Measurements from ENCODE around the gene AKT3.

The AKT3 gene

DNA sequence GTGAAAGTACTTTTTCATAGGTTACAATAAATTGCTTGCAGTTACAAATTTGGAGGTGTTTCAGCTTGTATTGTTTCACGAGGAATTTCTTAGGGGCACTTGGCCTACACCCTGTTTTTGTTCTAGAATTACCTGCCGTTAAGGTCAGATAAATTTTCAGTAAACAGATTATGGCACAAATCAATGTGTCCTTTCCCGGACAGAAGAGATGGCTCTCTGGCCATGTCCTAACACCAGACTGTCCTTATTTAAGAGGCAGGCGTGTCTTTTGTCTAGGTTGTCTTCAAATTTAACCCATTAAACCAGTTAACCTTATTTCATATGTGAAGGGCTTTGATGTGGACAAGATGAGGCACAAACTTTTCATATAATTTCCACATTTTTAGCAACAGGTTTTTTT is 350.8 kb downstream of the AKT3 start:
- peaks cover 5% of the 10 kb centered on the region for H3K4me1 ChIP-seq (ENCODE audit: control insufficient read depth, insufficient read depth, low read length)
- no peaks in the 10 kb centered on the region for H3K9me3 ChIP-seq (ENCODE audit: control insufficient read depth, insufficient read depth, low read length)
- no peak overlapping the region for H3K4me3 ChIP-seq (ENCODE audit: low read depth, low read length)
- H3K9ac ChIP-seq (ENCODE audit: low read depth, low read length) = no peak overlapping the region
- no peaks in the 10 kb centered on the region for H3K27me3 ChIP-seq (ENCODE audit: control insufficient read depth, insufficient read depth, low read length)
- H3K36me3 ChIP-seq (ENCODE audit: control insufficient read depth, insufficient read depth, low read length) = no peaks in the 10 kb centered on the region

DNA sequence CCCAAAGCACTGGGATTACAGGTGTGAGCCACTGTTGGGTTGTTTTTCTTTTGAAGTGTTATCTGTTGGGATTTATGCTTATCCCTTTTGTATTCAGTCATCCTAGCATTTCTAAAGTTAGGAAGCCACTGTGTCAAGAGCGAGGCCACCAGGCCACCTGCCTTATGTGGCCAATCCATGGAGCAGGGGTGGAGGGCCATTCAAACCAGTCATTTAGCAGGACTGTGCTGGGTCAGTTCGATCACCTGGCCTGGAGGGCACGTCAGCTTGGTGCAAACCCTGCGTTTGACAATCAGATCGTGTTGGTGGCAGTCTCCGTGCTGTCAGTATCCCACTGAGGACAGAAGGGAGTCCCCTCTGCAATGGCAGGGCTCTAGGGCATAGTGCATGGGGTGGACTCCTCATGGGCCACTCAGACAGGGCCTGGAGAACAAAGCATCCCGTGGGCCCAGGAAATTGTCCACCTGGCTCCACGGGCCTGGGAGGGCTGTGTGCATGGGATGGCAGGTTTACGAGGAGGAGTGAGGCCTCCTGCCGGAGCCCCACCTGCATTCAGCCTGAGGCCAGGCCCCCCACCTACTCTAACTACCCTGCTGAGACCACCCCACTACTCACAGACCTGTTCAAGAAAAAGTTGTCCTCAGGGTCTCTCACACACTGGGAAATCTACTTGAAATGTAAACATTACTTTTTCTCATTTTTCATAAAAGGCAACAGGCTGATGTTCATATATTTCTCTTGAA is 351.9 kb downstream of the AKT3 start:
- Histone ChIP-seq H3K27me3 (ENCODE audit: control insufficient read depth, insufficient read depth, low read length) (no peaks in the 10 kb centered on the region), H3K9ac (ENCODE audit: low read depth, low read length) (no peak overlapping the region), H3K4me1 (ENCODE audit: control insufficient read depth, insufficient read depth, low read length) (peaks cover 5% of the 10 kb centered on the region), H3K4me3 (ENCODE audit: low read depth, low read length) (no peak overlapping the region), H3K36me3 (ENCODE audit: control insufficient read depth, insufficient read depth, low read length) (no peaks in the 10 kb centered on the region), H3K9me3 (ENCODE audit: control insufficient read depth, insufficient read depth, low read length) (no peaks in the 10 kb centered on the region)

DNA sequence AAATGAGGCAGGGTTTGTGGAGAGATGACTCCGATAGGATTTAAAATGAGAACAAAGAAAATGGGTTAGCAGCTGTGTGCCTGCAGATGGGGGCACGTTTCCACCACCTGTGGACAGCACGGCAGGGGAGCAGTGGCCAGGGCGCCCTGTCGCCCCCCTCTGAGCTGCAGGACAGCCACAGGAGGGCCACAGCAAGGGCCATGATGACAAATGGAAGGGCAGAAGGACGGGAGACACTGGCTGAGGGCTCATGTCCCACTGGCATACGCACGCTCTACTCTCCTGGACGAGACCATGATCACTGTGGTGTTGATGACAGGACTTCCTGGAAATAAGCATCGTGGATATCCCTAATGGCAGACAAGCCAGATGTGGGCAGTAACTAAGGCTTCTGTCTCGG is 353.2 kb downstream of the AKT3 start:
- H3K4me1 ChIP-seq (ENCODE audit: control insufficient read depth, insufficient read depth, low read length) = peaks cover 7% of the 10 kb centered on the region
- H3K36me3 ChIP-seq (ENCODE audit: control insufficient read depth, insufficient read depth, low read length) = no peaks in the 10 kb centered on the region
- no peak overlapping the region for H3K9ac ChIP-seq (ENCODE audit: low read depth, low read length)
- H3K4me3 ChIP-seq (ENCODE audit: low read depth, low read length) = no peak overlapping the region
- H3K27me3 ChIP-seq (ENCODE audit: control insufficient read depth, insufficient read depth, low read length) = no peaks in the 10 kb centered on the region
- H3K9me3 ChIP-seq (ENCODE audit: control insufficient read depth, insufficient read depth, low read length) = no peaks in the 10 kb centered on the region

DNA sequence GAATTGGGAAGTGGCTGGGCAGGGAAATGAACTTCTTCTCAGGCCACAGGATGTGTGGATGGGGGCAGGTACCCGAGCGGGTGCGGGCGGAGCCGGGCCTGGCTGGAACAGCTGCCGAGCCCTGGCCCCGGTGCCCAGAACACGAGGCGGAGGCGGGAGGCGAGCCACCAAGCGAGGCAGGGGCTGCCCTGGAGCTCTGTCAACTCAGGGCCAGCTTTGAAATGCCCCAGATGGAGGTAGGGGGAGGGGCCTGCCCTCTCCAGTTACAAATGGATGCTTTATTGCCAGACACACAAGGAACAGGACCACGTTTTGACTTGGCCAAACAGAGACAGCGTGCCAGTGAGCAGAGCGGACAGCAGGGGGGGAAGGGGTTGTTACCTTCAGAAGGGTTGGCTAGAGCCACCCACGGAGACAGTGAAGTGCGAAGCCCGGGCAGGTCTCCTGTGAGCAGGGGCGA is 353.8 kb downstream of the AKT3 start:
- H3K4me3 ChIP-seq (ENCODE audit: low read depth, low read length) = no peak overlapping the region
- no peaks in the 10 kb centered on the region for H3K9me3 ChIP-seq (ENCODE audit: control insufficient read depth, insufficient read depth, low read length)
- H3K27me3 ChIP-seq (ENCODE audit: control insufficient read depth, insufficient read depth, low read length) = no peaks in the 10 kb centered on the region
- H3K9ac ChIP-seq (ENCODE audit: low read depth, low read length) = no peak overlapping the region
- peaks cover 11% of the 10 kb centered on the region for H3K4me1 ChIP-seq (ENCODE audit: control insufficient read depth, insufficient read depth, low read length)
- H3K36me3 ChIP-seq (ENCODE audit: control insufficient read depth, insufficient read depth, low read length) = no peaks in the 10 kb centered on the region

DNA sequence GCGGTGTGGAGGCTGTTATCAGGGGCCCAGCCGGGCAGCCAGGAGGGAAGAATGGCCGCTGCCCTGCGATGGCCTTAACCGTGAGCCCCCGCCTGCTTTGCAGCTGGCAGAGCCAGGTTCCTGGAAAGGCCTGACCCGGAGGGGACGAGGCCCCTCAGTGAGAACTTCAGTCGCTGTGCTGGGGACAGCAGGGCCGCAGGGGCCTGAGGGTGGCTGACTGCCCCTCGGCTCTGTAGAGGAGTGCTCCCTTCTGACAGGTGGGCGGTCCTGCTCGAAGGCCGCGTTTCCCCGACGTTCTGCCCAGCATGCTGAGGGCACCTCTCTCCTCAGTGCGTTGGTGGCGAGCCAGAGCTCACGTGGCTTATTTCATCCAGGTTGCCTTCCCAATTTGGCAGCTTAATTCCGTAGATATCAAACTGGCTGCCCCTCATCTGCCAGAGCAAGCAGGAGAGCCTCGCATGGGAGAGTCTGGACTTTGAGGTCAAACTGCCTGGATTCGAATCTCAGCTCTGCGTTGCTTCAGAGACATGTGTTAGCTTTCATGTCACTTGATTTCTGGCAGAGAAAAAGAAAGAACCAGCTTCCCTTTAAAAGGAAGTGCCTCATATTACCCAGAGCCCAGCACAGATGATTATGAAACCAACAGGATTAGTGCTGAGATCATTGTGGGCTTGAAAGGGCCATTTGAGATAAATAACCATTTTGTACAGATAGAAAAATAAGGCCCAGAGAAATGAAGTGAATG is 354.4 kb downstream of the AKT3 start:
- no peak overlapping the region for H3K4me3 ChIP-seq (ENCODE audit: low read depth, low read length)
- no peaks in the 10 kb centered on the region for H3K9me3 ChIP-seq (ENCODE audit: control insufficient read depth, insufficient read depth, low read length)
- H3K4me1 ChIP-seq (ENCODE audit: control insufficient read depth, insufficient read depth, low read length) = peaks cover 17% of the 10 kb centered on the region
- no peak overlapping the region for H3K9ac ChIP-seq (ENCODE audit: low read depth, low read length)
- H3K27me3 ChIP-seq (ENCODE audit: control insufficient read depth, insufficient read depth, low read length) = no peaks in the 10 kb centered on the region
- H3K36me3 ChIP-seq (ENCODE audit: control insufficient read depth, insufficient read depth, low read length) = no peaks in the 10 kb centered on the region

DNA sequence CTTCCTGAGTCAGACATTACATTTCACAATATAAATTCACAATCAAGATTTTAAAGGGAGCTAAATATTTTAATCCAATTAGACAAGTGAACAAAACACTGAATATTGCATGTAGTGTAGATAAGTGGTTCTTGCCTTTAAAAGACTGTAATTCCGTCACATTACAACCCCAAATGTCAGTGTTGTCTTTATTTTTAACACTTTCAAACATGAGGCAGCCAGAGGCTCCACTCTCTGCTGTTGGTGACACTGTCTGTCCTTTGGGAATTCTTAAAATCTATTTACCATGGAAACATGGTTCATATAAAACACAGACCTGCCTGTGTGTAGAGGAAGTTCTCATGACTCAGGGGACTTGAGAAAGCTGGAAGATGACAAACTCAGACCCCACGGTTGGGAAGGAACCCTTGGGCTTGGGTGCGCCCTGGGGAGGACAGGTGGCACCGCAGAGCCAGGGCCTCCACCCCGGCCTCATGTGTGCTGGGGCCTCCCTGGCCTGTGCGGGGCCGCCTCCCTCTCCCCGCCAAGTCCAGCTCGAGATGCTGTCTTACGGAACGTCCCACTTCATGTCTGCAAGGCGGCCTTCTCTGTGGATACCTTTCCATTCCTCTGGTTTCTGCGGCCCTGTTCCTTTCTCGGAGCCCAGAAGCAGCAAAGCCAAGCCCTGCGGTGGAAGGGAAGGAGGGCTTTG is 355.2 kb downstream of the AKT3 start:
- H3K9ac ChIP-seq (ENCODE audit: low read depth, low read length) = no peak overlapping the region
- no peaks in the 10 kb centered on the region for H3K27me3 ChIP-seq (ENCODE audit: control insufficient read depth, insufficient read depth, low read length)
- no peaks in the 10 kb centered on the region for H3K36me3 ChIP-seq (ENCODE audit: control insufficient read depth, insufficient read depth, low read length)
- no peak overlapping the region for H3K4me3 ChIP-seq (ENCODE audit: low read depth, low read length)
- peaks cover 23% of the 10 kb centered on the region for H3K4me1 ChIP-seq (ENCODE audit: control insufficient read depth, insufficient read depth, low read length)
- no peaks in the 10 kb centered on the region for H3K9me3 ChIP-seq (ENCODE audit: control insufficient read depth, insufficient read depth, low read length)

DNA sequence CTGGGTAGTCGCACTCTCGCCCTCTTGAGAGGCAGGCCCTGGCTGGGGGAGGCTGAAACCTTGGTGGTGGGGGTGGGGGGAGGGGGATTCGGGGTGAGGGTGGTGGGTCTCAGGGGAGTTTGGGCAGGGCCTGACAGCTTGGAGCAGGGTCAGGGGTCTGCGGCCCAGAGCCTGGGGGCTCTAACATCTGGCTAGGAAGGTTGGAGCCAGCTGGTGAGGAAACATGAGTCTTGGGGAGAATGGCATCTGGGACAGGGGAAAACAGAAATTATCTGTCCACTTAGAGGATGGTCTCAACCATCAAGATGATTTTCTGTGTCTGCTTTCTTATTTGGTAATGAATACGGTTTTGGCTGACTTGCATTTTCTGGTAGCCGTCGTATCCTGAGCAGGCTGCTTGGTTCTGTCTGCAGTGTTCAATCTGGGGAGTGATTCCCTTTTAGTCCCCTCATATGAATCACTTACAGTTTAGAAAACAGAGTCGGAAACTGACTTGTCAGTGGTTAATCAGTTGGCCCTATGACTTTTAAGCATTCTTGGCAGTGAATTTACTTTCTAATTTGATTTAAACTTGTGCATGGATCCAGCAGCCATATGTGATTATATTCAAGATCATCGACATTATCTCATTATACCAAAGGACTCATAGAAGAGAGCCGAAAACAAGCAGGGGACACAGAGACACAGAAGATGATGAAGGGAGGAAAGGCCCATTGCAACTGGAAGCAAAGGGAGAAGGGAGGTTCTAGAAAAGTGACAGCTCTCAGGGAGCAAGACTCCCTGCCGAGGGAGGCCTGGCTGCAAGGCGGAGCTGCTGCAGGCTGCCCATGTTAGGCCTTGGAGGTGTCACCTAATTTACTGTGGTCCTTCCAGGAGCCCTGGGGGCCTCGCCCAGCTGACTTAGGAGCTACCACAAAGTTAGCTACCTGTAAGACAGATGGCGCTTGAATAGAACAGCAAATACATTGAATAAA is 356.6 kb downstream of the AKT3 start:
- Histone ChIP-seq H3K36me3 (ENCODE audit: control insufficient read depth, insufficient read depth, low read length) (peaks cover 7% of the 10 kb centered on the region), H3K9me3 (ENCODE audit: control insufficient read depth, insufficient read depth, low read length) (no peaks in the 10 kb centered on the region), H3K4me1 (ENCODE audit: control insufficient read depth, insufficient read depth, low read length) (peaks cover 32% of the 10 kb centered on the region), H3K9ac (ENCODE audit: low read depth, low read length) (no peak overlapping the region), H3K4me3 (ENCODE audit: low read depth, low read length) (no peak overlapping the region), H3K27me3 (ENCODE audit: control insufficient read depth, insufficient read depth, low read length) (no peaks in the 10 kb centered on the region)

DNA sequence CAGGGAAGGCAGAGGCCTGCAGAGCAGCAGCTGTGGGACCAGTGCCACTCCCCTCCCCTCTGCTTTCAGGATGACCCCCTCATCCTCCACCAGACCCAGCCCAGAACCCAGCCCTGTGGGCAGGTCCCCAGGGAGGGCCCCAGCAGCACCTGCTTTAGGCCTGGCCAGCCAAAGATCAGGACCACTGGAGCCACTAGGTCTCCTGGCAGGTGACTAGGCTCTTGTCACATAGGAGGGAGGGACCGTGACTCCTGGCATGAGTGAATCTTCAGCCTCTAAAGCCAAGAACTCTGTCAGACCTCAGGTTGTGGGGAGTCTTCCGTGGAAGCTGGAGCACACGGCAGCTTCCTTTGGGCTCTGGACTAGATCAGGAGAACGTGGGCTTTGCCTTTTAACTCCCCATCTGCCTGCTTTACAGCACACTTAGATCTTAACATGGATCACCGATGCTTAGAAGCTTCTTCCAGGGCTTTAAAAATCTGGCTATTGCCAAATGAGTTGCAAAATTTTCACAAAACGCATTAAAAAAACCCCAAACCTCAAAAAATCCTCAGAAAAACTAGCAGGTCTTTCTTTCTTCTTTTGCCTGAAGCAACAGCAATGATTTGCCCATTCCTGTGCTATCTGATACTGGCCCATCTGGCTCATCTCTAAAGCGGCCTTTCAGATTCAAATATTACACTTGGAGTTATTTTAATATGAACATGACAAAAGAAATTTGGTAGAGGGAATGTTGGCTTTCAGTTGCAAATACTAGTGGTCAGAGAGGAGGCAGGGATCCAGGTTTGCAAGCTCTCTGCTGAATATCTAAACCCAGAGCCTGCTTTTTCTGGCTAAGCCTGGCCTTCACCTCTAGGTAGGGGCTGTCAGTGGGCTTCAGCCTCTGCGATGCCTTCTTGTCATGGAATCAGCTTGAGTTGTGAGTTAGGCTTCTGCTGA is 359.0 kb downstream of the AKT3 start:
- H3K4me3 ChIP-seq (ENCODE audit: low read depth, low read length) = peak overlapping the region; percentile 3
- peaks cover 7% of the 10 kb centered on the region for H3K36me3 ChIP-seq (ENCODE audit: control insufficient read depth, insufficient read depth, low read length)
- peaks cover 30% of the 10 kb centered on the region for H3K4me1 ChIP-seq (ENCODE audit: control insufficient read depth, insufficient read depth, low read length)
- no peaks in the 10 kb centered on the region for H3K27me3 ChIP-seq (ENCODE audit: control insufficient read depth, insufficient read depth, low read length)
- H3K9ac ChIP-seq (ENCODE audit: low read depth, low read length) = peak overlapping the region; percentile 82
- H3K9me3 ChIP-seq (ENCODE audit: control insufficient read depth, insufficient read depth, low read length) = no peaks in the 10 kb centered on the region

DNA sequence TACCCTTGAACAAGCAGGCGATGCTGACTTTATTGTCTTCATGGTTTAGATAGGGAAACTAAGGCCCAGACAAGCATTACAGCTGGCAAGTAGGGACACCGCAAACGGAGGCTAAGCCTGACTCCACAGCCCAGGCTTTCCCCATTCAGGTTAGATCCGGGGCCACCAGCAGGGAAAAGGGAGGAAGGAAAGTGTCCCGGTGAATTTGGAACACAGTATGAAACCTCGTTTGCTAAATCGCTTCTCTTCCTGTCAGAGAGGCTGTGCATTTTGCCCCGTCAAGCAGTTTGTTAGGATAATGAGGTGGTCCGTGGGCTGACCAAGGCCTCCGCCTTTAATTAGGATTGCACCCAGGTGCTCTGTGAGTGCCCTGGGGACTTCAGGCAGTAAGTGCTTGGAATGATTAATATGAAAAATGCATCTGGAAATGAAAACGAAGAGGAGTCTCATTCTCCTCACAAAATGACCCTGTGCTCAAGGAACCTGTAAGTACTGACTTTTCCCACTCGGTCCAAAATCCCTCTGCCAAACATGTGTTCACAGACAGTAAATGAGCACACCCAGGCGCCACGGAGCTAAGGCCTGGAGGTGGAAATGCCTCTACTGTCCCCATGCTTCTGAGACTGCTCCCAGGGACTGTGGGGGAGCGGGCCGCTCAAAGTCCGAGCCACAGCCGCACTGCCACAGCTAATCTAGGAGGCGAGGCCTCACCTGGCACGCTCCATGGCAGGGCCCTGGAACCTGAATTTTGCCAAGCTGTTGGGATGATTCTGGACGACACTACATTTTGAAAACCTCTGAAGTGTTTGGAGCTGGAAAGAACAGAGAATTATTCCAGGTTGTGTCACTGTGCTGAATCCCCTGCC is 360.1 kb downstream of the AKT3 start:
- Histone ChIP-seq H3K9me3 (ENCODE audit: control insufficient read depth, insufficient read depth, low read length) (no peaks in the 10 kb centered on the region), H3K4me3 (ENCODE audit: low read depth, low read length) (no peak overlapping the region), H3K4me1 (ENCODE audit: control insufficient read depth, insufficient read depth, low read length) (peaks cover 30% of the 10 kb centered on the region), H3K27me3 (ENCODE audit: control insufficient read depth, insufficient read depth, low read length) (no peaks in the 10 kb centered on the region), H3K36me3 (ENCODE audit: control insufficient read depth, insufficient read depth, low read length) (peaks cover 7% of the 10 kb centered on the region), H3K9ac (ENCODE audit: low read depth, low read length) (peak overlapping the region; percentile 82)

DNA sequence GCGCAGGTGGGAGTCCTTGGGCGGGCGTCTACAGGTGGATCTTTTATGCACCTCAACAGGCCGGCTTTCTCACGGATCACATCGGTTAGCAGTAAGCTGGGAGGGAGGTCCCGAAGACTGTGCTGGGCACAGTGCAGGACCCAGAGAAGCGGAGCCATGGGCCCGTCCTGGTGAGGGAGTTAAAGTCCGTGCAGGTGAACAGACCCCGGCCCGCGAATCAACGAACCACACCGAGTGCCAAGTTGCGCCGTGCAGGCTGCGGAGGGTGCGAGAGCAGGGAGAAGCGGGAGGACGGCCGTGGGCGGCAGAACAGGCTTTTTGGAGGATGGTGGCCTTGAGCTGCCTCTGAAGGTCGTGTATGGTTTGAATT is 360.9 kb downstream of the AKT3 start:
- Histone ChIP-seq H3K36me3 (ENCODE audit: control insufficient read depth, insufficient read depth, low read length) (peaks cover 7% of the 10 kb centered on the region), H3K9ac (ENCODE audit: low read depth, low read length) (no peak overlapping the region), H3K9me3 (ENCODE audit: control insufficient read depth, insufficient read depth, low read length) (no peaks in the 10 kb centered on the region), H3K4me3 (ENCODE audit: low read depth, low read length) (no peak overlapping the region), H3K4me1 (ENCODE audit: control insufficient read depth, insufficient read depth, low read length) (peaks cover 30% of the 10 kb centered on the region), H3K27me3 (ENCODE audit: control insufficient read depth, insufficient read depth, low read length) (no peaks in the 10 kb centered on the region)
